K562 (cell line): ENCODE results near the gene ZGLP1. TPM values are rescaled to one million over a fixed set of nuclear protein-coding genes. Genes with fewer than 3 reads are reported as not detected.
A peak's percentile ranks its signal among the peaks of the same experiment; 100 is the strongest.

ENCODE experiments used
- C11orf30 ChIP-seq: fragments of 450-650 bp; IDR thresholded peaks from 2 replicates; pipeline ENCODE4 v1.6.1; 2016; ENCODE audit warnings: low read depth, mild to moderate bottlenecking
- FIP1L1 ChIP-seq: fragments of 200-400 bp; formaldehyde crosslinking; IDR thresholded peaks from 2 replicates; pipeline ENCODE4 v1.6.1; 2018; ENCODE audit warnings: mild to moderate bottlenecking, low read depth, low read length; ENCODE audit not compliant: poor library complexity, severe bottlenecking
- HNRNPH1 ChIP-seq: fragments of 200-400 bp; formaldehyde crosslinking; optimal IDR thresholded peaks from 2 replicates; pipeline ENCODE3; 2017; ENCODE audit warnings: low read depth, mild to moderate bottlenecking, low read length, moderate library complexity
- MCM2 ChIP-seq: fragments of 450-650 bp; IDR thresholded peaks from 2 replicates; pipeline ENCODE4 v1.6.1; 2017; ENCODE audit warnings: low read depth, mild to moderate bottlenecking
- MTA1 ChIP-seq: fragments of 450-650 bp; IDR thresholded peaks from 2 replicates; pipeline ENCODE4 v1.6.1; 2017; ENCODE audit warnings: borderline replicate concordance
- NR1H2 ChIP-seq: sonication (generic); formaldehyde crosslinking; IDR thresholded peaks from 2 replicates; pipeline ENCODE4 v1.4.0; 2020; ENCODE audit warnings: mild to moderate bottlenecking, missing genetic modification reagents
- RAD51 ChIP-seq: fragments of 450-650 bp; IDR thresholded peaks from 2 replicates; pipeline ENCODE4 v1.7.1; 2016; ENCODE audit warnings: low read depth, mild to moderate bottlenecking, borderline replicate concordance
- RBM39 ChIP-seq: fragments of 200-400 bp; formaldehyde crosslinking; optimal IDR thresholded peaks from 2 replicates; pipeline ENCODE3; 2018; ENCODE audit warnings: low read depth, low read length
- THAP12 ChIP-seq: fragments of 250-450 bp; sonication (Bioruptor Pico); IDR thresholded peaks from 2 replicates; pipeline ENCODE4 v1.9.0; 2021; ENCODE audit warnings: mild to moderate bottlenecking, inconsistent platforms
- TRIM25 ChIP-seq: fragments of 450-650 bp; IDR thresholded peaks from 2 replicates; pipeline ENCODE4 v1.7.0; 2016; ENCODE audit warnings: borderline replicate concordance
- ZKSCAN8 ChIP-seq: fragments of 200-800 bp; sonication (Bioruptor generic); IDR thresholded peaks from 2 replicates; pipeline ENCODE4 v1.6.1; 2016; ENCODE audit warnings: missing genetic modification characterization, missing compliant biosample characterization
- ZNF143 ChIP-seq: sonication (generic); formaldehyde crosslinking; IDR thresholded peaks from 2 replicates; pipeline ENCODE4 v1.9.0; 2022; ENCODE audit warnings: mild to moderate bottlenecking, missing genetic modification reagents
- ZNF780A ChIP-seq: fragments of 250-450 bp; sonication (Bioruptor Pico); IDR thresholded peaks from 2 replicates; pipeline ENCODE4 v1.5.0; 2021; ENCODE audit warnings: mild to moderate bottlenecking
- ZSCAN29 ChIP-seq: fragments of 450-650 bp; IDR thresholded peaks from 2 replicates; pipeline ENCODE4 v1.6.1; 2017
- polyA plus RNA-seq, 8 experiments: library from polyadenylated mRNA; depleted of rRNA in 4 of 8; stranded (reverse) in 5 of 8; unstranded in 3 of 8; fragments of >200 nt; fragmentation: Nextera tagmentation in 2 of 8; fragmentation: Illumina TruSeq in 1 of 8; extraction: Ambion mirVana in 2 of 8; extraction: Trizol in 1 of 8; gene quantifications; 2 replicates each; pipeline versions ENCODE4 v1.2.1 to v1.2.3, GENCODE V29; 2011 to 2014; ENCODE audit warnings: inconsistent platforms in 1 of 8, missing spikeins in 1 of 8
- total RNA-seq, 7 experiments: library from RNA; depleted of rRNA in 6 of 7; stranded (reverse); fragments of >200 nt in 6 of 7; fragmentation: Illumina TruSeq in 2 of 7; extraction: Trizol in 2 of 7; gene quantifications; 2 replicates each; pipeline versions ENCODE4 v1.2.1 to v1.2.3, GENCODE V29; 2011 to 2021; ENCODE audit warnings: low replicate concordance in 1 of 7
- TF ChIP-seq, protein P1 (sequence below): sonication (generic); formaldehyde crosslinking; IDR thresholded peaks from 2 replicates; pipeline ENCODE4 v1.8.0; 2022; ENCODE audit warnings: mild to moderate bottlenecking, low read depth, missing genetic modification reagents
- TF ChIP-seq, protein P2 (sequence below): fragments of 450-650 bp; IDR thresholded peaks from 2 replicates; pipeline ENCODE4 v1.6.1; 2016; ENCODE audit warnings: missing biosample characterization, missing genetic modification characterization
- TF ChIP-seq, protein P3 (sequence below), 2 experiments: fragments of 450-650 bp; conservative IDR thresholded peaks; 2 replicates each; pipeline ENCODE4 v1.6.1; 2017; ENCODE audit warnings: mild to moderate bottlenecking in 2 of 2, moderate library complexity in 2 of 2

ZGLP1 gene
- total and polyA plus RNA-seq, 9 of the 15 experiments (the other 6 are each of a cell fraction or from before 2014, with no cell fraction given): 0.24 to 4.5 (median 2.2) TPM

- no peak; the same call in 1 of the 2 replicates for TF ChIP-seq RAD51
- TF ChIP-seq MTA1: 0 out of 2 replicates have a peak, but pooled peaks have one; percentile 26
- peak; percentile 62 for TF ChIP-seq FIP1L1
- no peak for TF ChIP-seq ZNF780A (CRISPR knock-in tag)
- TF ChIP-seq ZKSCAN8 (CRISPR knock-in tag): no peak
- TF ChIP-seq THAP12 (CRISPR knock-in tag): no peak
- TF ChIP-seq, protein P1, sequence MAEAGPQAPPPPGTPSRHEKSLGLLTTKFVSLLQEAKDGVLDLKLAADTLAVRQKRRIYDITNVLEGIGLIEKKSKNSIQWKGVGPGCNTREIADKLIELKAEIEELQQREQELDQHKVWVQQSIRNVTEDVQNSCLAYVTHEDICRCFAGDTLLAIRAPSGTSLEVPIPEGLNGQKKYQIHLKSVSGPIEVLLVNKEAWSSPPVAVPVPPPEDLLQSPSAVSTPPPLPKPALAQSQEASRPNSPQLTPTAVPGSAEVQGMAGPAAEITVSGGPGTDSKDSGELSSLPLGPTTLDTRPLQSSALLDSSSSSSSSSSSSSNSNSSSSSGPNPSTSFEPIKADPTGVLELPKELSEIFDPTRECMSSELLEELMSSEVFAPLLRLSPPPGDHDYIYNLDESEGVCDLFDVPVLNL: peak; percentile 85
- TF ChIP-seq HNRNPH1: no peak
- TF ChIP-seq, protein P2, sequence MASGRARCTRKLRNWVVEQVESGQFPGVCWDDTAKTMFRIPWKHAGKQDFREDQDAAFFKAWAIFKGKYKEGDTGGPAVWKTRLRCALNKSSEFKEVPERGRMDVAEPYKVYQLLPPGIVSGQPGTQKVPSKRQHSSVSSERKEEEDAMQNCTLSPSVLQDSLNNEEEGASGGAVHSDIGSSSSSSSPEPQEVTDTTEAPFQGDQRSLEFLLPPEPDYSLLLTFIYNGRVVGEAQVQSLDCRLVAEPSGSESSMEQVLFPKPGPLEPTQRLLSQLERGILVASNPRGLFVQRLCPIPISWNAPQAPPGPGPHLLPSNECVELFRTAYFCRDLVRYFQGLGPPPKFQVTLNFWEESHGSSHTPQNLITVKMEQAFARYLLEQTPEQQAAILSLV (tag): 0 out of 2 replicates have a peak, but pooled peaks have one; percentile 24
- TF ChIP-seq TRIM25: no peak
- TF ChIP-seq ZNF143 (CRISPR knock-in tag): peak; percentile 68
- no peak for TF ChIP-seq MCM2
- TF ChIP-seq RBM39: no peak
- TF ChIP-seq, protein P3, sequence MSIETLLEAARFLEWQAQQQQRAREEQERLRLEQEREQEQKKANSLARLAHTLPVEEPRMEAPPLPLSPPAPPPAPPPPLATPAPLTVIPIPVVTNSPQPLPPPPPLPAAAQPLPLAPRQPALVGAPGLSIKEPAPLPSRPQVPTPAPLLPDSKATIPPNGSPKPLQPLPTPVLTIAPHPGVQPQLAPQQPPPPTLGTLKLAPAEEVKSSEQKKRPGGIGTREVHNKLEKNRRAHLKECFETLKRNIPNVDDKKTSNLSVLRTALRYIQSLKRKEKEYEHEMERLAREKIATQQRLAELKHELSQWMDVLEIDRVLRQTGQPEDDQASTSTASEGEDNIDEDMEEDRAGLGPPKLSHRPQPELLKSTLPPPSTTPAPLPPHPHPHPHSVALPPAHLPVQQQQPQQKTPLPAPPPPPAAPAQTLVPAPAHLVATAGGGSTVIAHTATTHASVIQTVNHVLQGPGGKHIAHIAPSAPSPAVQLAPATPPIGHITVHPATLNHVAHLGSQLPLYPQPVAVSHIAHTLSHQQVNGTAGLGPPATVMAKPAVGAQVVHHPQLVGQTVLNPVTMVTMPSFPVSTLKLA (conservative IDR thresholded peaks at IDR 0.05): peak; percentile 93 to 96
- TF ChIP-seq NR1H2: 0 out of 2 replicates have a peak, but pooled peaks have one; percentile 6
- TF ChIP-seq C11orf30: peak; percentile 93
- TF ChIP-seq ZSCAN29: no peak
Observed at GRCh38 chr19:10332965-10333757, 23.5 kb upstream of the ZGLP1 start, which contains the start of gene RAVER1 (continued).
